Neural crest cell (in vitro differentiated cells): ENCODE data around the gene GBP7. TPM values are rescaled to one million over a fixed set of nuclear protein-coding genes. Genes with fewer than 3 reads are reported as not detected.

Experiments used
- DNase-seq: peaks from one replicate; pipeline ENCODE4 v3.0.0; 2021; ENCODE audit warnings: low read depth, mixed read lengths, low spot score
- H3K27ac Mint-ChIP-seq: one replicate; pipeline ENCODE4 v1.8.0; 2021; ENCODE audit warnings: mild to moderate bottlenecking, mixed read lengths; ENCODE audit not compliant: unreplicated experiment
- H3K27me3 Mint-ChIP-seq: 2 replicates; pipeline ENCODE4 v1.8.0; 2021; ENCODE audit warnings: low read depth, mild to moderate bottlenecking, mixed read lengths
- H3K36me3 Mint-ChIP-seq: 2 replicates; pipeline ENCODE4 v1.8.0; 2021; ENCODE audit warnings: low read depth, mild to moderate bottlenecking, mixed read lengths
- H3K4me1 Mint-ChIP-seq: 2 replicates; pipeline ENCODE4 v1.8.0; 2021; ENCODE audit warnings: mixed read lengths
- H3K4me3 Mint-ChIP-seq: one replicate; pipeline ENCODE4 v1.8.0; 2021; ENCODE audit warnings: mild to moderate bottlenecking, mixed read lengths
- H3K9me3 Mint-ChIP-seq: 2 replicates; pipeline ENCODE4 v1.8.0; 2021; ENCODE audit warnings: mixed read lengths
- total RNA-seq: library from RNA; stranded (reverse); gene quantifications from 2 replicates; pipeline ENCODE4 v1.2.1, GENCODE V29; 2021
- TF ChIP-seq, protein P1 (sequence below): fragments of 200-600 bp; sonication (generic); conservative IDR thresholded peaks from 2 replicates; pipeline ENCODE4 v1.5.0; 2021; ENCODE audit warnings: antibody characterized with exemption, mild to moderate bottlenecking

Gene GBP7
- total RNA-seq, 1 donor from 2014 or later: not detected

DNA sequence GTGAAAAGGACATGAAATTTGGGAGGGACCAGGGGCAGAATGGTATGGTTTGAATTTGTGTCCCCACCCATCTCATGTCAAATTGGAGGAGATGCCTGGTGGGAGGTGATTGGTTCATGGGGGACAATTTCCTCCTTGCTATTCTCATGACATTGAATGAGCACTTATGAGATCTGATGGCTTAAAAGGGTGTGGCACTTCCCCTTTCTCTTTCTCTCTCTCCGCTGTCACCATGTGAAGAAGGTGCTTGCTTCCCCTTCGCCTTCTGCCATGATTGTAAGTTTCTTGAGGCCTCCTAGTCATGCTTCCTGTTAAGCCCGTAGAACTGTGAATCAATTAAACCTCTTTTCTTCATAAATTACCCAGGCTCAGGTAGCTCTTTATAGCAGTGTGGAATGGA lies 30.6 kb upstream of the GBP7 start:
- H3K27ac Mint-ChIP-seq: no peak overlapping the region
- TF ChIP-seq, protein P1, sequence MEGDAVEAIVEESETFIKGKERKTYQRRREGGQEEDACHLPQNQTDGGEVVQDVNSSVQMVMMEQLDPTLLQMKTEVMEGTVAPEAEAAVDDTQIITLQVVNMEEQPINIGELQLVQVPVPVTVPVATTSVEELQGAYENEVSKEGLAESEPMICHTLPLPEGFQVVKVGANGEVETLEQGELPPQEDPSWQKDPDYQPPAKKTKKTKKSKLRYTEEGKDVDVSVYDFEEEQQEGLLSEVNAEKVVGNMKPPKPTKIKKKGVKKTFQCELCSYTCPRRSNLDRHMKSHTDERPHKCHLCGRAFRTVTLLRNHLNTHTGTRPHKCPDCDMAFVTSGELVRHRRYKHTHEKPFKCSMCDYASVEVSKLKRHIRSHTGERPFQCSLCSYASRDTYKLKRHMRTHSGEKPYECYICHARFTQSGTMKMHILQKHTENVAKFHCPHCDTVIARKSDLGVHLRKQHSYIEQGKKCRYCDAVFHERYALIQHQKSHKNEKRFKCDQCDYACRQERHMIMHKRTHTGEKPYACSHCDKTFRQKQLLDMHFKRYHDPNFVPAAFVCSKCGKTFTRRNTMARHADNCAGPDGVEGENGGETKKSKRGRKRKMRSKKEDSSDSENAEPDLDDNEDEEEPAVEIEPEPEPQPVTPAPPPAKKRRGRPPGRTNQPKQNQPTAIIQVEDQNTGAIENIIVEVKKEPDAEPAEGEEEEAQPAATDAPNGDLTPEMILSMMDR: no peak
- H3K9me3 Mint-ChIP-seq: peaks cover 11% of the 10 kb centered on the region
- H3K27me3 Mint-ChIP-seq: peaks cover 4% of the 10 kb centered on the region
- H3K4me1 Mint-ChIP-seq: no peaks in the 10 kb centered on the region
- no peak for DNase-seq
- no peak overlapping the region for H3K4me3 Mint-ChIP-seq
- peaks cover 9% of the 10 kb centered on the region for H3K36me3 Mint-ChIP-seq

DNA sequence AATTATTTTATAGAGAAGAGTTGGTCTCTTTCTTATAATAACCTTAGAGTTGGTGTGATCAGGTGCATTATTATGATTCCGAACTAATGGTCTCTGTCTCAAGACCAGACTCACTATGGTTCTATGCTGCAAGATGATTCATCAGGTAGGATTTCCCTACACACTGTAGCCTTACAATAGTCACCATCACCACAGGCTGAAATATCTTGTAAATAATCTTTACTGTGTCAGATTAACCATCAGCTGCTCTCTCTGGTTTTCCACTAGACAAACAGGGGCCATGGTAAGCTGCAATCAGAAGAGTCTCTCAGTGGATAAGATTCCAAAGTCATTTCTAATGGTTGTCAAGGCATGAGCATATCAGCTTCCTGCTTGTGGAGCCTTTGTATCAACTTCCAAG lies 27.4 kb upstream of the GBP7 start:
- TF ChIP-seq, protein P1: no peak
- no peak overlapping the region for H3K4me3 Mint-ChIP-seq
- H3K4me1 Mint-ChIP-seq: no peaks in the 10 kb centered on the region
- no peak overlapping the region for H3K27ac Mint-ChIP-seq
- no peaks in the 10 kb centered on the region for H3K27me3 Mint-ChIP-seq
- DNase-seq: no peak
- H3K9me3 Mint-ChIP-seq: peaks cover 6% of the 10 kb centered on the region
- H3K36me3 Mint-ChIP-seq: peaks cover 4% of the 10 kb centered on the region

DNA sequence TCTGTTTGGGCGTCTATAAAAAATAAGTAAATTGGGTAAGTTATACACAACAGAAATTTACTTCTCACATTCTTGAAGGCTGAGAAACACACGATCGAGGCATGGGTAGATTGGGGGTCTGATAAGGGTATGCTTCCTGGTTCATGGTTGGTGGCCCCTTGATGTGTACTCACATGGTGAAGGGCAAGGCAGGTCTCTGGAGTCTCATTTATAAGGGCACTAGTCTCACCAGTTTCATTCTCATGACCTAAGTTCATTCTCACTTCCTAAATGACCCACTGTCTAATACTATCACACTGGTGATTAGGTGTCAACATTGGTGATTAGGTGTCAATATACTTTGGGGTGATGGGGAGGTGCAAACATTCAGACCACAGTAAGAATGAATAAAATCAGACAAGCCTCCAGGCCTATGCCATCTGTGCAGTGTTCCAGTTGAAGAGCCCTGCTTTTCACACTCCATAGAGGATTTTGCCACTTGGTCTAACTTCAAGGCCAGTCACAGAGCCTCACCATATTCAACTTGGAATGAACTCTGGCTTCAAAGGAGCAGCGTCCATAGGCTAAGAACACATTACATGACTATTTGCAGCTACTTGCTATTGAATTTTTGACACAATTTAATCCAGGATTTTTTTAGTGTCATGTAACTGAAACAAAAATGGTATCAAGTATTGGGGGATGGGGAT lies 25.4 kb upstream of the GBP7 start:
- TF ChIP-seq, protein P1: no peak

DNA sequence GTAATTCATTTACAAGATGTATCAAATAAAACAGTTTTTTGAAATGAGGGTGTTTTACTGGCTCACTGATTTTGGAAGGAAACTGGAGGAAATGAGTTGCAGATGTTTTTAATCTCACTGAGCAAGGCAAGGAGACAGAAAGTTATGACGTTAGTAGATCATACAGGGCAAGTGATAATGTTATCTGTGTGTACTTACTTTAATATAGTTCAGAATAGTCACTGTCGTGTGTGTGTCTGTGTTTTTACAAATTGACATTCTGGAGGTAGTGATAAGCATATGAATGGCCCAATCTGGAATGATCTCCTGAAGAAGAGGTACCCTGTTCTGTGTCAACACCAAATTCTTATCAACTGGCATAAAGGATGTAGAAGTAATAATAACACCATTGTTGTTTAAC lies 24.9 kb upstream of the GBP7 start:
- Mint-ChIP-seq H3K9me3 (no peaks in the 10 kb centered on the region), H3K4me3 (no peak overlapping the region), H3K27me3 (no peaks in the 10 kb centered on the region), H3K36me3 (peaks cover 4% of the 10 kb centered on the region), H3K27ac (no peak overlapping the region), H3K4me1 (no peaks in the 10 kb centered on the region)
- DNase-seq: no peak
- TF ChIP-seq, protein P1: no peak

More for the DNA sequence above, 25.4 kb upstream of the GBP7 start:
- H3K4me1 Mint-ChIP-seq: no peaks in the 10 kb centered on the region
- H3K4me3 Mint-ChIP-seq: no peak overlapping the region
- H3K27ac Mint-ChIP-seq: no peak overlapping the region
- DNase-seq: no peak
- peaks cover 4% of the 10 kb centered on the region for H3K36me3 Mint-ChIP-seq
- H3K27me3 Mint-ChIP-seq: no peaks in the 10 kb centered on the region
- H3K9me3 Mint-ChIP-seq: no peaks in the 10 kb centered on the region

DNA sequence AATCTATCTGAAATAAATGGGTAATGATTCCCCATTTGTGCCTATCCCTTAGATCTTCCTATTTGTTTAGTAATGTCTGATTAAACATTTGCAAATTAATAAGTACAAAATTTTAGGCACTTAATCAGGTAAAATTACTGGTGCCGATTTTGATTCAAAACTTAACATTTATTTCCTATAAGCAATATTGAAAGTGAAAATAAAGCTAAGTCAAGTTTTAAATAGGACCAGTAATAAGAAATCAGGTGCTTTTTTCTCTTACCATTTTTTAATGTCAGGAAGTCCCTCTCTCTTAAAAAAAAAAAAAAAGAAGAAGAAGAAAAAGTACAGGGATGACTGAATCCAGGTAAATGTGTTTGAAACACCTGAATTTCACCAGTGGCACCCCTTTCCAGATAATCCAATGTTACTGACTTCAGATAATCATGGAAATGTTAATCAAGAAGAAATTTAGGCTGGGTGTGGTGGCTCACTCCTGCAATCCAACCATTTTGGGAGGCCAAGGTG lies 23.8 kb upstream of the GBP7 start:
- Mint-ChIP-seq H3K9me3 (no peaks in the 10 kb centered on the region), H3K4me3 (no peak overlapping the region), H3K27me3 (no peaks in the 10 kb centered on the region), H3K36me3 (peaks cover 4% of the 10 kb centered on the region), H3K27ac (no peak overlapping the region), H3K4me1 (no peaks in the 10 kb centered on the region)
- no peak for DNase-seq
- TF ChIP-seq, protein P1: no peak
